HEK293T (cell line): ENCODE data around the gene FN3KRP.

Experiments used
- BHLHE40 ChIP-seq: fragments of 450-650 bp; IDR thresholded peaks from 2 replicates; pipeline ENCODE4 v1.6.1; 2016; ENCODE audit warnings: mild to moderate bottlenecking, moderate library complexity, borderline replicate concordance
- CTBP1 ChIP-seq: fragments of 450-650 bp; IDR thresholded peaks from 2 replicates; pipeline ENCODE4 v1.6.1; 2016; ENCODE audit warnings: borderline replicate concordance
- ELF4 ChIP-seq: fragments of 450-650 bp; IDR thresholded peaks from 2 replicates; pipeline ENCODE4 v1.6.1; 2017; ENCODE audit warnings: antibody characterized with exemption
- FOXA1 ChIP-seq: fragments of 450-650 bp; IDR thresholded peaks from 2 replicates; pipeline ENCODE4 v1.6.1; 2016; ENCODE audit warnings: mild to moderate bottlenecking
- FOXK2 ChIP-seq: fragments of 450-650 bp; IDR thresholded peaks from 2 replicates; pipeline ENCODE4 v1.6.1; 2016; ENCODE audit warnings: mild to moderate bottlenecking
- FOXM1 ChIP-seq: fragments of 450-650 bp; IDR thresholded peaks from 2 replicates; pipeline ENCODE4 v1.6.1; 2017; ENCODE audit warnings: mild to moderate bottlenecking, borderline replicate concordance
- HDGF ChIP-seq: fragments of 450-650 bp; IDR thresholded peaks from 2 replicates; pipeline ENCODE4 v1.6.1; 2017; ENCODE audit warnings: antibody characterized with exemption, borderline replicate concordance
- L3MBTL2 ChIP-seq: fragments of 450-650 bp; conservative IDR thresholded peaks from 2 replicates; pipeline ENCODE4 v1.6.1; 2016; ENCODE audit warnings: mild to moderate bottlenecking
- LEF1 ChIP-seq: fragments of 450-650 bp; IDR thresholded peaks from 2 replicates; pipeline ENCODE4 v1.6.1; 2017; ENCODE audit warnings: mild to moderate bottlenecking, borderline replicate concordance
- NFRKB ChIP-seq: fragments of 450-650 bp; IDR thresholded peaks from 2 replicates; pipeline ENCODE4 v1.6.1; 2016; ENCODE audit warnings: mild to moderate bottlenecking, moderate library complexity
- PKNOX1 ChIP-seq: fragments of 450-650 bp; IDR thresholded peaks from 2 replicates; pipeline ENCODE4 v1.6.1; 2016
- SP1 ChIP-seq: fragments of 450-650 bp; IDR thresholded peaks from 2 replicates; pipeline ENCODE4 v1.6.1; 2017
- TARDBP ChIP-seq: fragments of 450-650 bp; IDR thresholded peaks from 2 replicates; pipeline ENCODE4 v1.6.1; 2016

- no peak for TF ChIP-seq L3MBTL2
- no peak for TF ChIP-seq NFRKB
- TF ChIP-seq ELF4, result no peak
- no peak for TF ChIP-seq CTBP1
- no peak for TF ChIP-seq PKNOX1
- TF ChIP-seq TARDBP, result no peak
- no peak for TF ChIP-seq HDGF
- no peak for TF ChIP-seq SP1
- TF ChIP-seq BHLHE40, result no peak
- TF ChIP-seq FOXM1, result no peak
- TF ChIP-seq LEF1, result no peak
- no peak for TF ChIP-seq FOXA1
- TF ChIP-seq FOXK2, result no peak
Measured at GRCh38 chr17:82767041-82767754, 50.7 kb downstream of the FN3KRP start.
